ENCODE results near the gene KCND2.

GRCh38 chr7:120473352-120473751, 200.4 kb downstream of the KCND2 start:
- TF ChIP-seq, protein P1, sequence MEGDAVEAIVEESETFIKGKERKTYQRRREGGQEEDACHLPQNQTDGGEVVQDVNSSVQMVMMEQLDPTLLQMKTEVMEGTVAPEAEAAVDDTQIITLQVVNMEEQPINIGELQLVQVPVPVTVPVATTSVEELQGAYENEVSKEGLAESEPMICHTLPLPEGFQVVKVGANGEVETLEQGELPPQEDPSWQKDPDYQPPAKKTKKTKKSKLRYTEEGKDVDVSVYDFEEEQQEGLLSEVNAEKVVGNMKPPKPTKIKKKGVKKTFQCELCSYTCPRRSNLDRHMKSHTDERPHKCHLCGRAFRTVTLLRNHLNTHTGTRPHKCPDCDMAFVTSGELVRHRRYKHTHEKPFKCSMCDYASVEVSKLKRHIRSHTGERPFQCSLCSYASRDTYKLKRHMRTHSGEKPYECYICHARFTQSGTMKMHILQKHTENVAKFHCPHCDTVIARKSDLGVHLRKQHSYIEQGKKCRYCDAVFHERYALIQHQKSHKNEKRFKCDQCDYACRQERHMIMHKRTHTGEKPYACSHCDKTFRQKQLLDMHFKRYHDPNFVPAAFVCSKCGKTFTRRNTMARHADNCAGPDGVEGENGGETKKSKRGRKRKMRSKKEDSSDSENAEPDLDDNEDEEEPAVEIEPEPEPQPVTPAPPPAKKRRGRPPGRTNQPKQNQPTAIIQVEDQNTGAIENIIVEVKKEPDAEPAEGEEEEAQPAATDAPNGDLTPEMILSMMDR (IDR thresholded peaks at IDR 0.05) = no peak
- no peak for TF ChIP-seq POLR2A (IDR thresholded peaks at IDR 0.05)

All from testis (tissue), 2 donors.